K562 (cell line): Measurements from ENCODE around the gene KMT5C. TPM values are rescaled to one million over a fixed set of nuclear protein-coding genes. Genes with fewer than 3 reads are reported as not detected.

Experiments
- ATAC-seq: fragments of 200-7000 bp; cut with Tn5 transposase; 3 replicates; pipeline ENCODE4 v1.9.1; 2020; ENCODE audit warnings: moderate library complexity
- BruUV-seq: library from RNA; stranded (reverse); fragments of 400-500 nt; replicated peaks from 2 replicates; lab custom pipeline; 2021; lab: Mats Ljungman, UMichigan
- CTCF ChIA-PET: fragments of 300-600 bp; formaldehyde crosslinking; extraction: SDS; loops from one replicate; lab custom pipeline; 2021; ENCODE audit warnings: low intra/inter-chr PET ratio; lab: Yijun Ruan, JAX
- POLR2A ChIA-PET: fragments of 300-600, 350-650 bp; sonication (Branson Sonifier 250); formaldehyde crosslinking; extraction: SDS; loops from one replicate; lab custom pipeline; 2021; ENCODE audit warnings: antibody characterized with exemption, inconsistent platforms; lab: Yijun Ruan, JAX
- DNase-seq, 4 experiments: peaks; one replicate each; pipeline versions ENCODE4 v3.0.0 to v3.0.0-alpha.2; 2011 to 2018; ENCODE audit warnings: low spot score in 3 of 4, mixed read lengths in 3 of 4; ENCODE audit errors: extremely low read depth in 1 of 4
- FAIRE-seq: peaks from 2 replicates; lab custom pipeline; 2011; peaks lifted over from hg19 to GRCh38; lab: Jason Lieb, UNC
- H2AFZ ChIP-seq: 2 replicates; pipeline ENCODE4 v1.6.0; 2011; ENCODE audit warnings: low read depth, low read length, control low read depth, inconsistent platforms
- H3K27ac ChIP-seq: fragments of 200-600 bp; 3 replicates; pipeline ENCODE4 v1.8.0; 2011; ENCODE audit warnings: low read depth, mild to moderate bottlenecking, control low read depth, inconsistent platforms, low read length, moderate library complexity, mixed read lengths; ENCODE audit errors: extremely low read depth
- H3K27me3 ChIP-seq, 2 experiments: fragments of 300-600 bp in 1 of 2; 2 replicates in 1 of 2; 3 replicates in 1 of 2; pipeline versions ENCODE4 v1.6.0 to v1.8.0; 2011; ENCODE audit warnings: inconsistent platforms in 2 of 2, low read length in 2 of 2, mild to moderate bottlenecking in 1 of 2, mixed read lengths in 1 of 2, moderate library complexity in 1 of 2; ENCODE audit not compliant: control insufficient read depth in 2 of 2, insufficient read depth in 2 of 2
- H3K36me3 ChIP-seq: fragments of 300-600 bp; 3 replicates; pipeline ENCODE4 v1.8.0; 2011; ENCODE audit warnings: mild to moderate bottlenecking, low read length, inconsistent platforms; ENCODE audit not compliant: control insufficient read depth, insufficient read depth
- H3K4me1 ChIP-seq, 2 experiments: fragments of 200-600 bp in 1 of 2; replicated peaks in 1 of 2; 2 replicates in 1 of 2; 3 replicates in 1 of 2; pipeline versions ENCODE4 v1.5.1 to v1.8.0; 2011; ENCODE audit warnings: inconsistent platforms in 2 of 2, low read length in 2 of 2, mild to moderate bottlenecking in 1 of 2, mixed read lengths in 1 of 2, moderate library complexity in 1 of 2; ENCODE audit not compliant: control insufficient read depth in 2 of 2, insufficient read depth in 2 of 2
- H3K4me2 ChIP-seq: 2 replicates; pipeline ENCODE4 v1.6.1; 2011; ENCODE audit warnings: low read length, control low read depth, inconsistent platforms, mixed read lengths; ENCODE audit not compliant: insufficient read depth
- H3K4me3 ChIP-seq: fragments of 200-600 bp; sonication (generic), shearing (Covaris generic); 2 replicates; pipeline ENCODE4 v1.5.1; 2016; ENCODE audit warnings: control low read depth, inconsistent platforms
- H3K79me2 ChIP-seq: fragments of 200-600 bp; 3 replicates; pipeline ENCODE4 v1.8.0; 2011; ENCODE audit warnings: low read length, inconsistent platforms; ENCODE audit not compliant: control insufficient read depth, insufficient read depth
- H3K9ac ChIP-seq, 2 experiments: 2 replicates each; pipeline versions ENCODE4 v1.6.0 to v1.6.1; 2011; ENCODE audit warnings: low read depth in 2 of 2, low read length in 2 of 2, control low read depth in 1 of 2, inconsistent platforms in 1 of 2, mild to moderate bottlenecking in 1 of 2, mixed read lengths in 1 of 2; ENCODE audit not compliant: insufficient read depth in 1 of 2
- H3K9me1 ChIP-seq: one replicate; pipeline ENCODE4 v1.6.0; 2011; ENCODE audit warnings: inconsistent platforms, mild to moderate bottlenecking, low read length, moderate library complexity; ENCODE audit not compliant: control insufficient read depth, insufficient read depth
- H3K9me3 ChIP-seq: replicated peaks from 2 replicates; pipeline ENCODE4 v1.5.1; 2011; ENCODE audit warnings: low read depth, low read length, inconsistent platforms; ENCODE audit not compliant: control insufficient read depth, insufficient read depth
- H4K20me1 ChIP-seq: replicated peaks from 2 replicates; pipeline ENCODE4 v1.6.1; 2011; ENCODE audit warnings: low read length, inconsistent platforms, mixed read lengths; ENCODE audit not compliant: control insufficient read depth, insufficient read depth
- EGR1 ChIP-seq: fragments of 450-650 bp; conservative IDR thresholded peaks from 2 replicates; pipeline ENCODE4 v1.6.1; 2017; ENCODE audit warnings: mild to moderate bottlenecking
- FOXJ2 ChIP-seq: fragments of 200-800 bp; sonication (Bioruptor generic); IDR thresholded peaks from 2 replicates; pipeline ENCODE4 v1.6.1; 2016; ENCODE audit warnings: missing genetic modification characterization, missing compliant biosample characterization
- IFI16 ChIP-seq: fragments of 250-450 bp; sonication (Bioruptor Pico); IDR thresholded peaks from 2 replicates; pipeline ENCODE4 v2.1.2; 2022; ENCODE audit warnings: mild to moderate bottlenecking, inconsistent platforms
- JUN ChIP-seq, 2 experiments: sonication (generic) in 1 of 2; formaldehyde crosslinking in 1 of 2; IDR thresholded peaks; 2 replicates each; pipeline versions ENCODE4 v1.6.1 to v1.8.0; 2012 to 2022; ENCODE audit warnings: borderline replicate concordance in 2 of 2, mild to moderate bottlenecking in 2 of 2, improper control_type of control experiment in 1 of 2, low read depth in 1 of 2, low read length in 1 of 2, missing genetic modification reagents in 1 of 2
- JUND ChIP-seq, 2 experiments: IDR thresholded peaks; 2 replicates in 1 of 2; 3 replicates in 1 of 2; pipeline ENCODE4 v1.6.1; 2011; ENCODE audit warnings: borderline replicate concordance in 2 of 2, low read depth in 2 of 2, low read length in 2 of 2, improper control_type of control experiment in 1 of 2, missing biosample characterization in 1 of 2, missing genetic modification characterization in 1 of 2, missing genetic modification reagents in 1 of 2
- L3MBTL2 ChIP-seq: fragments of 450-650 bp; IDR thresholded peaks from 2 replicates; pipeline ENCODE4 v1.6.1; 2016; ENCODE audit warnings: mild to moderate bottlenecking, moderate library complexity
- NFYB ChIP-seq: IDR thresholded peaks from 2 replicates; pipeline ENCODE4 v1.6.1; 2011; ENCODE audit warnings: mild to moderate bottlenecking, moderate library complexity; ENCODE audit not compliant: insufficient read length; ENCODE audit errors: extremely low read depth
- TAF1 ChIP-seq: IDR thresholded peaks from 2 replicates; pipeline ENCODE4 v1.6.1; 2011; ENCODE audit warnings: mild to moderate bottlenecking, low read length, moderate library complexity; ENCODE audit not compliant: insufficient read depth, control insufficient read depth, severe bottlenecking; ENCODE audit errors: extremely low read depth
- TEAD4 ChIP-seq, 2 experiments: sonication (generic) in 1 of 2; formaldehyde crosslinking in 1 of 2; IDR thresholded peaks; 2 replicates each; pipeline versions ENCODE4 v1.6.1 to v1.8.0; 2012 to 2022; ENCODE audit warnings: borderline replicate concordance in 1 of 2, inconsistent platforms in 1 of 2, low read length in 1 of 2, mild to moderate bottlenecking in 1 of 2, missing genetic modification reagents in 1 of 2
- TFAM ChIP-seq: fragments of 250-450 bp; sonication (Bioruptor Pico); conservative IDR thresholded peaks from 2 replicates; pipeline ENCODE4 v1.5.0; 2021; ENCODE audit warnings: mild to moderate bottlenecking, moderate library complexity
- ZBTB8A ChIP-seq: fragments of 450-650 bp; IDR thresholded peaks from 2 replicates; pipeline ENCODE4 v1.6.1; 2018; ENCODE audit warnings: mild to moderate bottlenecking, moderate library complexity; ENCODE audit not compliant: partially characterized antibody
- ZSCAN29 ChIP-seq: fragments of 450-650 bp; IDR thresholded peaks from 2 replicates; pipeline ENCODE4 v1.6.1; 2017
- whole genome bisulfite sequencing: fragments of 100-300 bp; shearing (Covaris generic); methylation state at CpG from one replicate; pipeline ENCODE4 v1.1.6; 2016; ENCODE audit warnings: low coverage, mixed read lengths; ENCODE audit not compliant: insufficient coverage; ENCODE audit errors: missing lambda C conversion rate; 5-methylcytosine and 5-hydroxymethylcytosine counted together
- in situ Hi-C: fragments of 300-500 bp; cut with MboI; formaldehyde crosslinking; loops from 4 replicates; pipeline ENCODE4 v1.15.0; 2018; ENCODE audit warnings: inconsistent platforms, mixed read lengths
- intact Hi-C: fragments of 100-400 bp; cut with micrococcal nuclease; formaldehyde crosslinking; loops from 2 replicates; pipeline ENCODE4 v1.14.2; 2022
- polyA plus RNA-seq, 8 experiments: library from polyadenylated mRNA; depleted of rRNA in 4 of 8; stranded (reverse) in 5 of 8; unstranded in 3 of 8; fragments of >200 nt; fragmentation: Nextera tagmentation in 2 of 8; fragmentation: Illumina TruSeq in 1 of 8; extraction: Ambion mirVana in 2 of 8; extraction: Trizol in 1 of 8; gene quantifications; 2 replicates each; pipeline versions ENCODE4 v1.2.1 to v1.2.3, GENCODE V29; 2011 to 2014; ENCODE audit warnings: inconsistent platforms in 1 of 8, missing spikeins in 1 of 8
- total RNA-seq, 7 experiments: library from RNA; depleted of rRNA in 6 of 7; stranded (reverse); fragments of >200 nt in 6 of 7; fragmentation: Illumina TruSeq in 2 of 7; extraction: Trizol in 2 of 7; gene quantifications; 2 replicates each; pipeline versions ENCODE4 v1.2.1 to v1.2.3, GENCODE V29; 2011 to 2021; ENCODE audit warnings: low replicate concordance in 1 of 7
- TF ChIP-seq, protein P1 (sequence below): fragments of 450-650 bp; IDR thresholded peaks from one replicate; pipeline ENCODE4 v1.6.1; 2018; ENCODE audit warnings: mild to moderate bottlenecking, moderate library complexity; ENCODE audit not compliant: partially characterized antibody

KMT5C gene
- total and polyA plus RNA-seq, 9 of the 15 experiments (the other 6 are each of a cell fraction or from before 2014, with no cell fraction given) = 0.15 to 53.5 (median 16.6) TPM

DNA sequence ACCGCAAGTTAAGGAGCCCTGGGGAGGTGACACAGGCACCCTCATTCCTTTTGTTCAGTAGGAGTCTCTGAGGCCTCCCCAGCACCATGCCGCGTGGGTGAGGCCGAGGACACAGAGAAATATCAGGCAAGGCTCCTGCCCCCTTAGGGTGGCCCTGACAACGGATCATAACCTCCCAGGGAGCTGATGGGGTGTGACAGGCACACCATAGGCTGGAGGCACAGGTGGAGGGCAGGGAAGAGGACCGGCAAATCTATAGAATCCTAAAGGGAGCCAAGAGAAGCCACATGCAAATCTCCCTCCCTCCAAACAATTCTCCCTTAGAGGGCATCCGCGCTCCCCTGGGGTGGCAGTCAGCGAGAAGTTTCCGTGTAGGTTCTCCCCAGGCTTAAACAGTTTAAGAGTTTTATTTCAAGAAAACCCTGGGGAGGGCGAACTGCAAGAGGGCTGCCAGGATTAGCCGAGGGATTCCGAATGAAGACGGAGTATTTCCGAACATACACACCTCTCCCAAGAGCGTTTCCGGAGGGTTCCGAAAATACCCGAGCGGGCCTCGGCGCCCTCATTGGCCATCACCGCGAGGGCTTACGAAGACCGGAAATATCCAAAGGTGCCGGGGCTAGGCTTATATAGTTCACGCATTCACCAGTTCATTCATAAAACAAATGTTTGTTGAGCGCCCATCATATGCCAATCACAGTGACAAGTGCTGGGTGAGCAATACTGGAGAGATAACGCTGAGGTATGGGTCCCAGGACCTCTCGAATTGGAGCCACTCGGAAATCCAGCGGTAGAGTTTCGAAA is 45.4 kb downstream of the KMT5C start:
- in situ Hi-C loops = no loop called here
- ChIA-PET POLR2A (interaction anchor here (0.6 to 12.9 kb wide), 15 partner anchors 12 to 250 kb away, joined by 3 to 195 read pairs (median 3); partner anchors contain the start of genes HSPBP1, KMT5C and UBE2S), CTCF (no interaction called here)
- Histone ChIP-seq H3K27me3 (no peaks in the 10 kb centered on the region), H3K4me3 (peak overlapping the region; percentile 77), H3K9ac (peak overlapping the region; percentile 94 to 97), H3K9me1 (peaks cover 16% of the 10 kb centered on the region), H2AFZ (peak overlapping the region; percentile 99), H3K4me1 (peaks cover 47 to 61% of the 10 kb centered on the region in 2 experiments), H3K4me2 (peak overlapping the region; percentile 94), H3K27ac (peak overlapping the region; percentile 97), H3K79me2 (peaks cover 73% of the 10 kb centered on the region), H4K20me1 (peaks cover 41% of the 10 kb centered on the region), H3K36me3 (peaks cover 42% of the 10 kb centered on the region), H3K9me3 (no peaks in the 10 kb centered on the region; the same call in 1 of the 2 replicates)
- ATAC-seq (peak; percentile 87), DNase-seq (peak; percentile 77 to 96 (median 85)), FAIRE-seq (no peak)
- TSS peak; percentile 68 for BruUV-seq
- intact Hi-C loops = loop anchor here (2.0 to 5.0 kb wide), 3 partner anchors 67 to 168 kb away; no protein-coding TSS in a partner anchor
- whole genome bisulfite sequencing = 2% methylated on average over 33 of the region's 34 CpGs
- TF ChIP-seq FOXJ2 (tag) (peak; percentile 53; the same call in 1 of the 2 replicates), TEAD4 (IDR thresholded peaks at IDR 0.05; ENCODE audit: low read length) (0 out of 2 replicates have a peak, but pooled peaks have one; percentile 3), TEAD4 (CRISPR knock-in tag; IDR thresholded peaks at IDR 0.05; ENCODE audit: borderline replicate concordance) (no peak), ZBTB8A (no peak), TAF1 (peak; percentile 5), L3MBTL2 (peak; percentile 64), JUN (IDR thresholded peaks at IDR 0.05; ENCODE audit: borderline replicate concordance, low read depth, low read length) (peak; percentile 5; the same call in 1 of the 2 replicates), JUN (CRISPR knock-in tag; IDR thresholded peaks at IDR 0.05; ENCODE audit: borderline replicate concordance) (no peak), JUND (IDR thresholded peaks at IDR 0.05; ENCODE audit: borderline replicate concordance, low read depth, low read length) (no peak), JUND (tag; IDR thresholded peaks at IDR 0.05; ENCODE audit: borderline replicate concordance, low read depth, low read length) (0 out of 3 replicates have a peak, but pooled peaks have one; percentile 8), TFAM (CRISPR knock-in tag) (no peak), EGR1 (0 out of 2 replicates have a peak, but pooled peaks have one; percentile 29), NFYB (peak; percentile 71), IFI16 (no peak), ZSCAN29 (peak; percentile 96)
- TF ChIP-seq, protein P1, sequence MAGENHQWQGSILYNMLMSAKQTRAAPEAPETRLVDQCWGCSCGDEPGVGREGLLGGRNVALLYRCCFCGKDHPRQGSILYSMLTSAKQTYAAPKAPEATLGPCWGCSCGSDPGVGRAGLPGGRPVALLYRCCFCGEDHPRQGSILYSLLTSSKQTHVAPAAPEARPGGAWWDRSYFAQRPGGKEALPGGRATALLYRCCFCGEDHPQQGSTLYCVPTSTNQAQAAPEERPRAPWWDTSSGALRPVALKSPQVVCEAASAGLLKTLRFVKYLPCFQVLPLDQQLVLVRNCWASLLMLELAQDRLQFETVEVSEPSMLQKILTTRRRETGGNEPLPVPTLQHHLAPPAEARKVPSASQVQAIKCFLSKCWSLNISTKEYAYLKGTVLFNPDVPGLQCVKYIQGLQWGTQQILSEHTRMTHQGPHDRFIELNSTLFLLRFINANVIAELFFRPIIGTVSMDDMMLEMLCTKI = no peak
